NCI-H510A treated with DMSO at 0.1 percent for 48 hours (cell line): ENCODE data around the gene STK39.

Experiments used
- DNase-seq: peaks from one replicate; lab custom pipeline; 2025; lab: John Stamatoyannopoulos, UW

Gene STK39

DNA sequence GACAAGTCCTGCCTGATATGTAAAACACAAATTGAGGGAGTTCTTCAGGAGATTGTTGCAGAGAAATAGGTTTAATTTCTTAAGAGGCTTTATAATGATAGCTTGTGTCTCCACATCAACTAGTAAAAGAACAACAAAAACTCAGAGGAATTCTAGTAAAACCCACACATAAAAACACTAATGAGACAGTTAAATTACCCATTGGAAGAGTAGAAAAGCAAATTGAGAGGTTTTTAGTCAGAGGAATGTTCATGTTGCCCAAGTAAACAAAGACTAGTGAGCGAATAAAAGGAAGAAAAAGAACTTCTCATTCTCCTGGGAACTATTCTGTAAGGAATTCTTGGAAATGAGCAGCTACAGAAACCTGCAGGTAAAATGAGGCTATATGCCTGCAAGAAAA is 330.6 kb downstream of the STK39 start:
- DNase-seq, result no peak

DNA sequence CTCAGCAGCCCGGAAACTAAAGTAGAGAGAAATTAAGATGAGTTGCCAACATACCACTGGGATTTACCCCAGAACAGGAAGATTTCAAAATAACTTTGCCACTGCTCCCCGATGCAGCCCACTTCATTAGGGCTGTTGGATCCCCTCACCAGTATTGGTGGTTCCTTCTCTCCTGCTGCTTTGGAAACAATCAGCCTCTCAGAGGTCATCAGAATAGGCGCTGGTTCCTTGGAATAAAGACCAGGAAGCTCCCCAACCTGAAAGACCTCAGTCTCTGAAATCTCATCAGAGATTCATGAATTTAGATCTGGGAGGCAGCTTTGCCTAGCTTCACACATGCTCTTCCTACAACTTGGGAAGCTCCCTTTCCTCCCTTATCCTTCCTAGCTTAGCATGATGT is 332.4 kb downstream of the STK39 start:
- no peak for DNase-seq

DNA sequence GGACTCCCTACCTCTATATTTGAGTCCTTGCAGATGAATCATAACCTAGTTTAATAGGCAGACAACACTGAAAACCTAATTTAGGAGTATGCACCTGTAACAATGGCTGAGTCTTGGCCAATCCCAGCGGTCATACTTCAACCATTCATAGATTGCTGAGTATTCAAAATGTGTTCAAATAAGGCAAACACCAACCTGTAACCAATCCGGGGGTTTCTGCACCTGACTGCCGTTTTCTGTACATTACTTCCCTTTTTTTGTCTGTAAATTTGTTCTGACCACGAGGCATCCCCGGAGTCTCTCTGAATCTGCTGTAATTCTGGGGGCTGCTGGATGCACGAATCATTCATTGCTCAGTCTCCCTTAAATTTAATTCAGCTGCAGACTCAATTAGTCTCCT is 338.6 kb downstream of the STK39 start:
- no peak for DNase-seq

DNA sequence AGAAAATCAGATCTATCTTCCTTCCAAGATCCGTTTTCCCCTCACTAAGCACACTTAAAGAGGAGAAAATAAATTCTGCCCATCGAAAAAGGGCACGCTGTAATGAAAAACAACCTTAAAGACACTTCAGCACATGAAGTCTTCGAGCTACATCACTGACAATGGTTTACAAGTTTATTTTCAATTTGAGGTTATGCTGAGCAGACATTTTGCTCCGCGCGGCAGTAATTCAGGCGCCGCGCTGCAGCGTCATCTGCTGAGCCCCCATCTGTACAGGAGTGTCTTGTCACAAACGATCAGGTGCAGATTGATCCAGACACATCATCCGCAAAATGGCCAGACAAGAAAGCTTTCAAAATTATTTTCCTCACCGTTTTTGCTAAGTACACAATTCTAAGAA is 341.7 kb downstream of the STK39 start:
- no peak for DNase-seq
